H1 (cell line): ENCODE measurements around the gene CNTN6. TPM values are rescaled to one million over a fixed set of nuclear protein-coding genes. Genes with fewer than 3 reads are reported as not detected.

Source experiments
- CTCF ChIA-PET: fragments of 300-600 bp; sonication (Branson Sonifier 250); formaldehyde crosslinking; loops from one replicate; lab custom pipeline; 2021; ENCODE audit not compliant: partially characterized antibody; lab: Charles Lee
- POLR2A ChIA-PET: fragments of 300-600 bp; sonication (Branson Sonifier 250); formaldehyde crosslinking; loops from one replicate; lab custom pipeline; 2021; ENCODE audit warnings: inconsistent platforms; ENCODE audit not compliant: partially characterized antibody; lab: Charles Lee
- DNase-seq, 2 experiments: peaks; one replicate each; pipeline versions ENCODE4 v3.0.0 to v3.0.0-alpha.2; 2010 to 2022; ENCODE audit warnings: low spot score in 2 of 2, low read depth in 1 of 2, mixed read lengths in 1 of 2
- FAIRE-seq: peaks from 2 replicates; lab custom pipeline; 2011; peaks lifted over from hg19 to GRCh38; lab: Jason Lieb, UNC
- H2AFZ ChIP-seq: 2 replicates; pipeline ENCODE4 v1.8.1; 2012; ENCODE audit warnings: low read length, inconsistent platforms
- H2AK5ac ChIP-seq: 2 replicates; pipeline ENCODE4 v1.6.1; 2013; ENCODE audit warnings: low read depth, low read length
- H2BK120ac ChIP-seq: replicated peaks from 2 replicates; pipeline ENCODE3; 2013; ENCODE audit warnings: low read depth, low read length, inconsistent platforms
- H2BK12ac ChIP-seq: 2 replicates; pipeline ENCODE4 v1.6.1; 2013; ENCODE audit warnings: low read depth, low read length
- H2BK15ac ChIP-seq: 2 replicates; pipeline ENCODE4 v1.6.1; 2013; ENCODE audit warnings: low read length
- H2BK20ac ChIP-seq: 2 replicates; pipeline ENCODE4 v1.6.1; 2013; ENCODE audit warnings: low read length
- H2BK5ac ChIP-seq: 2 replicates; pipeline ENCODE4 v1.6.1; 2013; ENCODE audit warnings: low read depth, low read length
- H3K14ac ChIP-seq: 2 replicates; pipeline ENCODE4 v1.6.1; 2013; ENCODE audit warnings: inconsistent platforms; ENCODE audit not compliant: insufficient read length
- H3K18ac ChIP-seq: 2 replicates; pipeline ENCODE4 v1.6.1; 2013; ENCODE audit warnings: low read length; ENCODE audit errors: extremely low read depth
- H3K23ac ChIP-seq: 2 replicates; pipeline ENCODE4 v1.6.1; 2013; ENCODE audit warnings: inconsistent platforms; ENCODE audit not compliant: insufficient read length
- H3K23me2 ChIP-seq: 2 replicates; pipeline ENCODE4 v1.6.1; 2013; ENCODE audit warnings: low read depth, low read length
- H3K27ac ChIP-seq: 2 replicates; pipeline ENCODE4 v1.6.1; 2011; ENCODE audit warnings: low read depth, low read length, inconsistent platforms
- H3K27me3 ChIP-seq, 4 experiments: replicated peaks in 1 of 4; 1 replicate in 1 of 4; 2 replicates in 3 of 4; pipeline versions ENCODE4 v1.6.1 to v1.8.1; 2011 to 2013; ENCODE audit warnings: low read length in 3 of 4, mild to moderate bottlenecking in 3 of 4, inconsistent platforms in 2 of 4, mixed read lengths in 2 of 4, moderate library complexity in 1 of 4; ENCODE audit not compliant: control insufficient read depth in 3 of 4, insufficient read depth in 3 of 4; ENCODE audit errors: extremely low read depth in 1 of 4
- H3K36me3 ChIP-seq, 4 experiments: 2 replicates each; pipeline versions ENCODE4 v1.6.1 to v1.8.1; 2011 to 2013; ENCODE audit warnings: mild to moderate bottlenecking in 4 of 4, low read length in 3 of 4, moderate library complexity in 2 of 4, control low read depth in 1 of 4, inconsistent platforms in 1 of 4; ENCODE audit not compliant: insufficient read depth in 4 of 4, control insufficient read depth in 2 of 4
- H3K4ac ChIP-seq: replicated peaks from 2 replicates; pipeline ENCODE3; 2013; ENCODE audit warnings: low read length, low read depth, mixed read lengths, inconsistent platforms; ENCODE audit not compliant: insufficient read length
- H3K4me1 ChIP-seq, 4 experiments: replicated peaks in 1 of 4; 1 replicate in 1 of 4; 2 replicates in 3 of 4; pipeline versions ENCODE4 v1.6.1 to v1.8.1; 2011 to 2013; ENCODE audit warnings: low read length in 3 of 4, inconsistent platforms in 2 of 4, mixed read lengths in 1 of 4; ENCODE audit not compliant: insufficient read depth in 4 of 4, control insufficient read depth in 3 of 4
- H3K4me2 ChIP-seq, 2 experiments: 2 replicates each; pipeline versions ENCODE4 v1.6.1 to v1.8.1; 2011 to 2013; ENCODE audit warnings: low read depth in 2 of 2, low read length in 2 of 2, control low read depth in 1 of 2, inconsistent platforms in 1 of 2, mild to moderate bottlenecking in 1 of 2; ENCODE audit not compliant: insufficient read depth in 1 of 2
- H3K4me3 ChIP-seq, 4 experiments: fragments of 200-600, 300-600 bp in 1 of 4; sonication (generic), shearing (Covaris generic), sonication (Bioruptor Twin) in 1 of 4; 2 replicates each; pipeline versions ENCODE4 v1.5.1 to v1.8.1; 2011 to 2016; ENCODE audit warnings: low read length in 4 of 4, low read depth in 3 of 4, control low read depth in 2 of 4, inconsistent platforms in 2 of 4, mild to moderate bottlenecking in 2 of 4, mixed read lengths in 1 of 4, moderate library complexity in 1 of 4; ENCODE audit not compliant: insufficient read depth in 2 of 4; ENCODE audit errors: extremely low read depth in 1 of 4
- H3K56ac ChIP-seq: replicated peaks from 2 replicates; pipeline ENCODE3; 2013; ENCODE audit warnings: low read depth, mild to moderate bottlenecking, mixed read lengths, low read length, inconsistent platforms; ENCODE audit not compliant: insufficient read length
- H3K79me1 ChIP-seq: 2 replicates; pipeline ENCODE4 v1.6.1; 2013; ENCODE audit warnings: low read depth, low read length, control low read depth
- H3K79me2 ChIP-seq, 2 experiments: 2 replicates each; pipeline versions ENCODE4 v1.6.1 to v1.8.1; 2012 to 2013; ENCODE audit warnings: low read length in 2 of 2, mild to moderate bottlenecking in 2 of 2, inconsistent platforms in 1 of 2; ENCODE audit not compliant: insufficient read depth in 2 of 2, control insufficient read depth in 1 of 2
- H3K9ac ChIP-seq, 4 experiments: replicated peaks in 1 of 4; 1 replicate in 1 of 4; 2 replicates in 3 of 4; pipeline versions ENCODE4 v1.6.1 to v1.8.1; 2011 to 2013; ENCODE audit warnings: low read depth in 3 of 4, low read length in 3 of 4, control low read depth in 2 of 4, mild to moderate bottlenecking in 2 of 4, moderate library complexity in 2 of 4, inconsistent platforms in 1 of 4; ENCODE audit errors: extremely low read depth in 1 of 4
- H3K9me3 ChIP-seq, 2 experiments: 2 replicates each; pipeline versions ENCODE4 v1.6.1 to v1.8.1; 2012 to 2013; ENCODE audit warnings: mild to moderate bottlenecking in 2 of 2, moderate library complexity in 2 of 2, control low read depth in 1 of 2, inconsistent platforms in 1 of 2, low read depth in 1 of 2, low read length in 1 of 2, mixed read lengths in 1 of 2; ENCODE audit not compliant: insufficient read depth in 2 of 2
- H4K20me1 ChIP-seq, 2 experiments: replicated peaks in 1 of 2; 2 replicates each; pipeline versions ENCODE3 to v1.8.1; 2011 to 2013; ENCODE audit warnings: inconsistent platforms in 2 of 2, low read length in 2 of 2, mild to moderate bottlenecking in 1 of 2; ENCODE audit not compliant: insufficient read depth in 2 of 2, control insufficient read depth in 1 of 2
- H4K5ac ChIP-seq: 2 replicates; pipeline ENCODE4 v1.6.1; 2013; ENCODE audit warnings: low read length, low read depth, mixed read lengths, inconsistent platforms; ENCODE audit not compliant: insufficient read length
- H4K8ac ChIP-seq: 2 replicates; pipeline ENCODE4 v1.8.0; 2013; ENCODE audit warnings: mild to moderate bottlenecking, moderate library complexity, low read length, inconsistent platforms; ENCODE audit not compliant: insufficient read depth; ENCODE audit errors: extremely low read depth
- H4K91ac ChIP-seq: replicated peaks from 2 replicates; pipeline ENCODE3; 2013; ENCODE audit warnings: low read length, mixed read lengths, inconsistent platforms; ENCODE audit not compliant: insufficient read length
- FOSL1 ChIP-seq: IDR thresholded peaks from 2 replicates; pipeline ENCODE4 v1.6.1; 2011; ENCODE audit warnings: mild to moderate bottlenecking, low read depth, low read length, moderate library complexity; ENCODE audit not compliant: insufficient read depth
- HDAC6 ChIP-seq: IDR thresholded peaks from one replicate; pipeline ENCODE4 v1.7.1; 2012; ENCODE audit warnings: low read depth, mild to moderate bottlenecking, inconsistent platforms, low read length, moderate library complexity
- POLR2A ChIP-seq, 2 experiments: IDR thresholded peaks; 1 replicate in 1 of 2; 2 replicates in 1 of 2; pipeline ENCODE4 v1.6.1; 2011; ENCODE audit warnings: low read depth in 2 of 2, low read length in 2 of 2, mild to moderate bottlenecking in 2 of 2; ENCODE audit errors: control extremely low read depth in 1 of 2
- RXRA ChIP-seq: IDR thresholded peaks from 2 replicates; pipeline ENCODE4 v1.6.1; 2011; ENCODE audit warnings: low read depth, mild to moderate bottlenecking, low read length, moderate library complexity; ENCODE audit not compliant: insufficient read depth
- SIX5 ChIP-seq: IDR thresholded peaks from 2 replicates; pipeline ENCODE4 v1.6.1; 2011; ENCODE audit warnings: mild to moderate bottlenecking, low read depth, low read length
- WGBS, 2 experiments: shearing (Covaris generic) in 1 of 2; methylation state at CpG; one replicate each; pipeline versions ENCODE4 v1.1.6 to v1.1.7; 2013 to 2015; ENCODE audit warnings: low lambda C conversion rate in 2 of 2, mixed read lengths in 2 of 2, inconsistent platforms in 1 of 2, low coverage in 1 of 2, missing lambda C conversion rate in 1 of 2; ENCODE audit not compliant: insufficient replicate concordance in 2 of 2, insufficient coverage in 1 of 2, insufficient read length in 1 of 2; ENCODE audit errors: extremely low coverage in 1 of 2, missing lambda C conversion rate in 1 of 2; 5-methylcytosine and 5-hydroxymethylcytosine counted together
- polyA plus RNA-seq, 7 experiments: library from polyadenylated mRNA; depleted of rRNA in 3 of 7; stranded (reverse) in 5 of 7; unstranded in 2 of 7; fragments of >200 nt in 5 of 7; fragments of 200-250 nt in 2 of 7; gene quantifications; 1 replicate in 5 of 7; 2 replicates in 1 of 7; 4 replicates in 1 of 7; pipeline versions ENCODE4 v1.2.1 to v1.2.3, GENCODE V29; 2011 to 2013; ENCODE audit warnings: missing spikeins in 2 of 7, mixed read lengths in 2 of 7
- total RNA-seq: library from RNA; stranded (reverse); fragmentation: NEBNext Ultra II Directional; extraction: Animal tissue kit (Norgen Biotek cat#: 25700); gene quantifications from 2 replicates; pipeline ENCODE4 v1.2.1, GENCODE V29; 2021

CNTN6 gene
- total and polyA plus RNA-seq, 2 of the 8 experiments (the other 6 are each of a cell fraction or from before 2014, with no cell fraction given): not detected

- ChIA-PET CTCF (interaction anchor here (0.7 kb wide), 1 partner anchor 137 kb away, joined by 3 read pairs; no protein-coding TSS in a partner anchor), POLR2A (no interaction called here)
- Histone ChIP-seq H3K9ac (no peak overlapping the region), H3K23me2 (no peaks in the 10 kb centered on the region), H3K4me3 (no peak overlapping the region), H2BK12ac (no peak overlapping the region), H4K91ac (no peak overlapping the region), H3K79me1 (no peaks in the 10 kb centered on the region), H4K5ac (no peak overlapping the region), H2BK15ac (no peak overlapping the region), H3K4me1 (no peaks in the 10 kb centered on the region), H3K4me2 (no peak overlapping the region), H4K20me1 (no peaks in the 10 kb centered on the region), H3K18ac (no peak overlapping the region), H3K79me2 (no peaks in the 10 kb centered on the region), H2AK5ac (no peak overlapping the region), H3K23ac (no peak overlapping the region), H3K4ac (no peak overlapping the region), H3K27ac (no peak overlapping the region), H3K36me3 (no peaks in the 10 kb centered on the region), H3K9me3 (no peaks in the 10 kb centered on the region), H2BK20ac (no peak overlapping the region), H3K56ac (no peak overlapping the region), H2BK5ac (no peak overlapping the region), H3K27me3 (no peaks in the 10 kb centered on the region), H3K14ac (no peak overlapping the region), H4K8ac (no peak overlapping the region), H2AFZ (no peak overlapping the region), H2BK120ac (no peak overlapping the region)
- no peak for DNase-seq
- WGBS, 2 experiments: 91% methylated on average over 2 of the region's 2 CpGs; no CpG with 5 or more reads in 1 of the 2 experiments
- no peak for FAIRE-seq
- TF ChIP-seq RXRA (no peak), HDAC6 (no peak), SIX5 (no peak), FOSL1 (no peak), POLR2A (IDR thresholded peaks at IDR 0.05; ENCODE audit: control extremely low read depth in 1 of 2, low read depth in 2 of 2, low read length in 2 of 2) (no peak)
Measured at GRCh38 chr3:1138036-1138435, 45.2 kb downstream of the CNTN6 start.
